MM.1S (cell line): ENCODE results near the gene C1orf74.

Experiments
- DNase-seq: peaks from one replicate; pipeline ENCODE4 v3.0.0-alpha.2; 2015
- H2AFZ ChIP-seq: fragments of 300-600 bp; sonication (generic); 2 replicates; pipeline ENCODE4 v1.6.0; 2016; ENCODE audit warnings: antibody characterized with exemption, low read length
- H3F3A ChIP-seq: fragments of 300-600 bp; sonication (generic); 2 replicates; pipeline ENCODE4 v1.6.1; 2016; ENCODE audit warnings: mild to moderate bottlenecking, antibody characterized with exemption, low read length, moderate library complexity, mixed read lengths; ENCODE audit not compliant: insufficient read depth
- H3K27ac ChIP-seq: fragments of 300-600 bp; sonication (generic); 2 replicates; pipeline ENCODE4 v1.5.1; 2016; ENCODE audit warnings: mild to moderate bottlenecking, low read length
- H3K27me3 ChIP-seq: fragments of 300-600 bp; sonication (generic); replicated peaks from 2 replicates; pipeline ENCODE4 v1.6.0; 2016; ENCODE audit warnings: low read length; ENCODE audit not compliant: insufficient read depth
- H3K36me3 ChIP-seq: fragments of 300-600 bp; sonication (generic); replicated peaks from 2 replicates; pipeline ENCODE4 v1.6.1; 2016; ENCODE audit warnings: mild to moderate bottlenecking, low read length, mixed read lengths; ENCODE audit not compliant: insufficient read depth
- H3K4me1 ChIP-seq: fragments of 300-600 bp; sonication (generic); 2 replicates; pipeline ENCODE4 v1.6.1; 2016; ENCODE audit warnings: low read length, mixed read lengths
- H3K4me2 ChIP-seq: fragments of 300-600 bp; sonication (generic); 2 replicates; pipeline ENCODE4 v1.6.0; 2016; ENCODE audit warnings: low read depth, low read length
- H3K4me3 ChIP-seq: fragments of 300-600 bp; sonication (generic); 2 replicates; pipeline ENCODE4 v1.5.1; 2016; ENCODE audit warnings: low read length, mixed read lengths
- H3K79me2 ChIP-seq: fragments of 300-600 bp; sonication (generic); 2 replicates; pipeline ENCODE4 v1.6.1; 2016; ENCODE audit warnings: mixed run types, low read length, mixed read lengths
- H3K9ac ChIP-seq: fragments of 300-600 bp; sonication (generic); 2 replicates; pipeline ENCODE4 v1.6.1; 2016; ENCODE audit warnings: low read length, mixed read lengths
- H3K9me2 ChIP-seq: fragments of 300-600 bp; sonication (generic); replicated peaks from 2 replicates; pipeline ENCODE4 v1.6.1; 2016; ENCODE audit warnings: mild to moderate bottlenecking, low read length, mixed read lengths; ENCODE audit not compliant: insufficient read depth
- H3K9me3 ChIP-seq: fragments of 300-600 bp; sonication (generic); replicated peaks from 2 replicates; pipeline ENCODE4 v1.6.1; 2016; ENCODE audit warnings: mild to moderate bottlenecking, low read length, mixed read lengths; ENCODE audit not compliant: insufficient read depth
- H4K20me1 ChIP-seq: fragments of 300-600 bp; sonication (generic); 2 replicates; pipeline ENCODE4 v1.6.1; 2016; ENCODE audit warnings: mild to moderate bottlenecking, low read length, moderate library complexity, mixed read lengths; ENCODE audit not compliant: insufficient read depth
- EZH2 ChIP-seq: fragments of 300-600 bp; sonication (generic); optimal IDR thresholded peaks from 2 replicates; pipeline ENCODE3; 2017; ENCODE audit warnings: low read depth, mild to moderate bottlenecking, antibody characterized with exemption, low read length, mixed read lengths
- EZH2phosphoT487 ChIP-seq: fragments of 300-600 bp; sonication (generic); IDR thresholded peaks from 2 replicates; pipeline ENCODE4 v1.6.1; 2018; ENCODE audit warnings: antibody characterized with exemption, low read length
- TF ChIP-seq, protein P1 (sequence below): fragments of 300-600 bp; sonication (generic); IDR thresholded peaks from 2 replicates; pipeline ENCODE4 v1.5.1; 2016; ENCODE audit warnings: antibody characterized with exemption, low read length, mixed read lengths

C1orf74 gene

DNA sequence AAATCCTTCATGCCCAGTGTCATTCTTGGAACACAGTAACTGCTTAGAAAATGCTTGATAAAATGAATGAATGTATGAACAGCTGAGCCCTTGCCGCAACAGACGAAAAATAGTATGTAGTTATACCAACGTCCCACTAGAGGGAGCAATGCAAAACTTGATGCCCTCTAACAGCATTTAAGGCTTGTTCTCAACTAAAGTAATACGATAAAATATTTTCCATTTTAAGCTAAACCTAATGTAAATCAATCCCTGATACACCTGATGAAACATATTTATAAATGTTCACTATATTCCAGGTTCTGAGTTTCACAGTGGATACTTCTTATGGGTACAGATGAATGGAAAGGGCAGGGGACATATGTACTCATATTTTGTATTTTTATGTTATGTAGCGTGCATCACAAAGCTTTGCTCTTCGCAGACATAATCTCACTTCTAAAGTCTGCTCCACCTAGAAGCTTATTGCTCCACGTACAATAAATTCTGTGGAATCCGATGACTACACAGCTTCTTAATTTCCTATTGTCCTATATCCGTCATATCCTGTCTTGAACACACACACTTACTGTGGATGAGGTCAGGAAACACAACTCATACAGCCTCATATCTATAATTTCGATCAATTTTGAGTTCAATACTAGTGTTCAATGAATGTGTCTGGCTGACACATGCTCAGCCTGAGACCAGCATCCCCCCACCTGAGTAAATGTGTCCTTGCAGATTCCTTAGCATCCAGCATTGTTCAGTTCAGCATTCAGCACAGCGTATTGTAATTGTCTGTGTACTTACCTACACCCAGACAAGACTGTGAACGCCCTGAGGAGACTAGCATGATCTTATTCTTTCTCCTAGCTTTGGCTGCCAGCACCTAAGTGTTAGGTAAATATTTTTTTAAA is 39.0 kb upstream of the C1orf74 start:
- H3K27ac ChIP-seq, result no peak overlapping the region
- H3K9me2 ChIP-seq, result no peaks in the 10 kb centered on the region
- H3K4me1 ChIP-seq, result no peaks in the 10 kb centered on the region
- 0 out of 2 replicates have a peak, but pooled peaks cover 3% of the 10 kb centered on the region for H3K27me3 ChIP-seq
- H3K79me2 ChIP-seq, result peaks cover 6% of the 10 kb centered on the region
- no peak for TF ChIP-seq EZH2phosphoT487
- no peak for TF ChIP-seq EZH2
- TF ChIP-seq, protein P1, sequence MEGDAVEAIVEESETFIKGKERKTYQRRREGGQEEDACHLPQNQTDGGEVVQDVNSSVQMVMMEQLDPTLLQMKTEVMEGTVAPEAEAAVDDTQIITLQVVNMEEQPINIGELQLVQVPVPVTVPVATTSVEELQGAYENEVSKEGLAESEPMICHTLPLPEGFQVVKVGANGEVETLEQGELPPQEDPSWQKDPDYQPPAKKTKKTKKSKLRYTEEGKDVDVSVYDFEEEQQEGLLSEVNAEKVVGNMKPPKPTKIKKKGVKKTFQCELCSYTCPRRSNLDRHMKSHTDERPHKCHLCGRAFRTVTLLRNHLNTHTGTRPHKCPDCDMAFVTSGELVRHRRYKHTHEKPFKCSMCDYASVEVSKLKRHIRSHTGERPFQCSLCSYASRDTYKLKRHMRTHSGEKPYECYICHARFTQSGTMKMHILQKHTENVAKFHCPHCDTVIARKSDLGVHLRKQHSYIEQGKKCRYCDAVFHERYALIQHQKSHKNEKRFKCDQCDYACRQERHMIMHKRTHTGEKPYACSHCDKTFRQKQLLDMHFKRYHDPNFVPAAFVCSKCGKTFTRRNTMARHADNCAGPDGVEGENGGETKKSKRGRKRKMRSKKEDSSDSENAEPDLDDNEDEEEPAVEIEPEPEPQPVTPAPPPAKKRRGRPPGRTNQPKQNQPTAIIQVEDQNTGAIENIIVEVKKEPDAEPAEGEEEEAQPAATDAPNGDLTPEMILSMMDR, result peak; percentile 91
- no peaks in the 10 kb centered on the region for H4K20me1 ChIP-seq
- H2AFZ ChIP-seq, result peak overlapping the region; percentile 8; the same call in 1 of the 2 replicates
- H3K4me2 ChIP-seq, result 0 out of 2 replicates have a peak overlapping the region, but pooled peaks have one; percentile 5
- H3K36me3 ChIP-seq, result no peaks in the 10 kb centered on the region
- H3F3A ChIP-seq, result peaks cover 4% of the 10 kb centered on the region; the same call in 1 of the 2 replicates
- H3K9ac ChIP-seq, result no peak overlapping the region
- peak; percentile 64 for DNase-seq
- no peaks in the 10 kb centered on the region for H3K9me3 ChIP-seq
- H3K4me3 ChIP-seq, result no peak overlapping the region

DNA sequence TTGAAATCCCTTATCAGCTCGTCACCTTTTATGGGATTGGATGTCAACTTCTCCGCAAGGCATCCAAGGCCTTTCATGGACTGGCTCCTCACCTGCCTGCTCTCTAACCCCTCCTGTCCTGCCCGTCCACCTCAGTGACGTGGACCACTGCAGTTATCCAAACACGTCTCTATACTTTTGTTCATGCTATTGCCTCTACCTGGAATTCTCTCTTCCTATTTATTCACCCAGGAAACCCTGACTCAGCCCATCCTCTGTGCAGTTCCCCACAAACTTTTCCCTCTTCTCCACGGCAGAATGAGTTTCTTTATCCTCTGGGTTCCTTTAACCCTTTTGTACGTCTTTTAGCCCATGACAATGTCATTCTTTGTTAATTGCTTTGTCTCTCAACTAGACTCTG is 38.3 kb upstream of the C1orf74 start:
- no peaks in the 10 kb centered on the region for H3K36me3 ChIP-seq
- 0 out of 2 replicates have a peak overlapping the region, but pooled peaks have one; percentile 5 for H3K4me2 ChIP-seq
- 0 out of 2 replicates have a peak, but pooled peaks cover 3% of the 10 kb centered on the region for H3K27me3 ChIP-seq
- no peak overlapping the region for H3K9ac ChIP-seq
- TF ChIP-seq, protein P1, result no peak
- no peak for TF ChIP-seq EZH2
- no peak for TF ChIP-seq EZH2phosphoT487
- no peaks in the 10 kb centered on the region for H3K4me1 ChIP-seq
- no peaks in the 10 kb centered on the region for H3K9me3 ChIP-seq
- DNase-seq, result no peak
- no peaks in the 10 kb centered on the region for H3K79me2 ChIP-seq
- H2AFZ ChIP-seq, result no peak overlapping the region
- no peaks in the 10 kb centered on the region for H4K20me1 ChIP-seq
- H3F3A ChIP-seq, result no peaks in the 10 kb centered on the region
- H3K9me2 ChIP-seq, result no peaks in the 10 kb centered on the region
- H3K4me3 ChIP-seq, result no peak overlapping the region
- no peak overlapping the region for H3K27ac ChIP-seq

DNA sequence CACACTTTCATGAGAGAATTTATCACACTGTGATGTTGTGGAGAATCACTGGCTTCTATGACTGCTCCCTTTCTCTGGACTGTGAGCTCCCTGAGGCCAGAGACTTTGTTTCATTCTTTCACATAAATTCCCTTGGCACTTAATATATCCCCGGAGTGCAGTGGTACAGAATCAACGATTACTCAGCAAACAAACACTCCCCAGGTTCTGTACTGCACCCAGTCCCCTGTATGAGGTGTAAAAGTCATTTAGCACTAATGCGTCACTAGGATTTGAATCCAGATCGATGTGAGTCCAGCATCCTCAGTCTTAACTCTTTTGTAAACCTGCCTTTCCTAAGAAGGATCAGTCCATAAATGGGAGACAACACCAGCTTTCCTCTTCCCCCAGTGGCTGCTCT is 36.6 kb upstream of the C1orf74 start:
- H3K27me3 ChIP-seq, result 0 out of 2 replicates have a peak, but pooled peaks cover 3% of the 10 kb centered on the region
- no peak for TF ChIP-seq EZH2phosphoT487
- TF ChIP-seq, protein P1, result no peak
- no peak for TF ChIP-seq EZH2
- no peaks in the 10 kb centered on the region for H3K9me3 ChIP-seq
- H3K36me3 ChIP-seq, result no peaks in the 10 kb centered on the region
- no peak overlapping the region for H2AFZ ChIP-seq
- no peaks in the 10 kb centered on the region for H3K79me2 ChIP-seq
- H4K20me1 ChIP-seq, result no peaks in the 10 kb centered on the region
- no peak overlapping the region for H3K4me3 ChIP-seq
- H3K4me1 ChIP-seq, result no peaks in the 10 kb centered on the region
- H3K9ac ChIP-seq, result no peak overlapping the region
- H3K9me2 ChIP-seq, result no peaks in the 10 kb centered on the region
- no peaks in the 10 kb centered on the region for H3F3A ChIP-seq
- DNase-seq, result no peak
- no peak overlapping the region for H3K4me2 ChIP-seq
- no peak overlapping the region for H3K27ac ChIP-seq
